Adrenal gland (tissue), 12 donors: ENCODE results near the gene SPOCK1. TPM values are rescaled to one million over a fixed set of nuclear protein-coding genes. Genes with fewer than 3 reads are reported as not detected.

Source experiments
- DNase-seq, 7 donors: peaks; one replicate each; pipeline ENCODE4 v3.0.0-alpha.2; 2019 to 2020
- H3K27ac ChIP-seq, 5 donors: fragments of 200-600 bp; sonication (generic) in 4 of 5; 1 replicate in 3 of 5; 2 replicates in 2 of 5; pipeline versions ENCODE4 v1.5.1 to v1.8.0; 2016 to 2020; ENCODE audit warnings: mild to moderate bottlenecking in 1 of 5
- H3K27me3 ChIP-seq: fragments of 200-600 bp; 2 replicates; pipeline ENCODE4 v1.8.0; 2021
- H3K36me3 ChIP-seq, 2 donors: fragments of 200-600 bp; replicated peaks in 1 of 2; 1 replicate in 1 of 2; 2 replicates in 1 of 2; pipeline versions ENCODE4 v1.5.1 to v1.8.0; 2018 to 2022
- H3K4me1 ChIP-seq, 2 donors: fragments of 200-600 bp; replicated peaks in 1 of 2; 1 replicate in 1 of 2; 2 replicates in 1 of 2; pipeline versions ENCODE4 v1.5.1 to v1.8.0; 2018 to 2021
- H3K4me3 ChIP-seq, 4 donors: fragments of 200-600 bp; sonication (generic) in 3 of 4; one replicate each; pipeline ENCODE4 v1.5.1; 2016 to 2018
- H3K9me3 ChIP-seq, 3 donors: fragments of 200-600 bp; sonication (generic) in 1 of 3; replicated peaks in 1 of 3; 1 replicate in 2 of 3; 2 replicates in 1 of 3; pipeline versions ENCODE4 v1.5.1 to v1.8.0; 2016 to 2021
- CTCF ChIP-seq, 6 experiments: fragments of 450-650 bp in 4 of 6; fragments of 200-600 bp in 2 of 6; sonication (generic) in 1 of 6; IDR thresholded peaks; 1 replicate in 5 of 6; 2 replicates in 1 of 6; pipeline versions ENCODE4 v1.5.1 to v1.8.0; 2016 to 2021; ENCODE audit warnings: antibody characterized with exemption in 6 of 6, mild to moderate bottlenecking in 2 of 6, moderate library complexity in 1 of 6
- POLR2A ChIP-seq, 2 donors: fragments of 450-650 bp; IDR thresholded peaks; one replicate each; pipeline ENCODE4 v1.6.1; 2017; ENCODE audit warnings: antibody characterized with exemption in 2 of 2, mild to moderate bottlenecking in 2 of 2, moderate library complexity in 1 of 2
- WGBS, 4 donors: extraction: QIAGEN DNeasy Blood & Tissue Kit in 2 of 4; methylation state at CpG; one replicate each; pipeline versions ENCODE4 v1.1.5 to v1.1.7; 2013 to 2017; 5-methylcytosine and 5-hydroxymethylcytosine counted together
- intact Hi-C, 2 donors: fragments of 100-400 bp; cut with DNase I; formaldehyde crosslinking; loops; one replicate each; pipeline versions ENCODE4 v1.14.1 to v1.15.0; 2022 to 2023
- polyA plus RNA-seq, 3 donors: library from polyadenylated mRNA; stranded (reverse); fragments of 200-250 nt in 2 of 3; fragments of 350-450 nt in 1 of 3; fragmentation: Illumina TruSeq in 1 of 3; extraction: RNeasy Lipid Tissue Mini Kit (QIAGEN cat#74804) in 1 of 3; gene quantifications; one replicate each; pipeline ENCODE4 v1.2.3, GENCODE V29; 2013 to 2014
- total RNA-seq, 9 donors: library from RNA; depleted of rRNA in 4 of 9; stranded (reverse); fragments of >200 nt in 4 of 9; fragments of 120-200 nt in 1 of 9; fragmentation: NEBNext Ultra II Directional in 1 of 9; extraction: Animal tissue kit (Norgen Biotek cat#: 25700) in 1 of 9; gene quantifications; one replicate each; pipeline versions ENCODE4 v1.1.0 to v1.2.4, GENCODE V29; 2013 to 2023
- donor health status: healthy with polysubstance abuse.
- donor health status: Bipolar disorder and iron deficiency.
- donor health status: DM: yes; HTN: yes; CAD: no.
- donor health status: DM: no; HTN: no; CAD: no.
- donor health status: DM: no; HTN: no; CAD: no.
- donor health status: DM: yes; HTN: yes; CAD: no.

SPOCK1 gene
- total and polyA plus RNA-seq, 12 donors = 5.4 to 102 (median 55.6) TPM

GRCh38 chr5:137400571-137400970 lies 98.6 kb downstream of the SPOCK1 start:
- intact Hi-C loops = no loop called here
- no peaks in the 10 kb centered on the region for H3K36me3 ChIP-seq
- TF ChIP-seq CTCF (IDR thresholded peaks at IDR 0.05) (no peak), POLR2A (IDR thresholded peaks at IDR 0.05) (no peak)

GRCh38 chr5:137399911-137400310 lies 99.2 kb downstream of the SPOCK1 start:
- H3K4me1 ChIP-seq = no peaks in the 10 kb centered on the region
- no peak overlapping the region for H3K4me3 ChIP-seq
- 67 to 91% (median 83%) methylated on average over 1 to 3 of the region's 3 CpGs for WGBS, 4 donors
- intact Hi-C loops = no loop called here
- no peaks in the 10 kb centered on the region for H3K36me3 ChIP-seq
- TF ChIP-seq POLR2A (IDR thresholded peaks at IDR 0.05) = no peak
- no peak overlapping the region for H3K27ac ChIP-seq
- DNase-seq = no peak
- no peaks in the 10 kb centered on the region for H3K27me3 ChIP-seq
- no peaks in the 10 kb centered on the region for H3K9me3 ChIP-seq

More at GRCh38 chr5:137400571-137400970, 98.6 kb downstream of the SPOCK1 start:
- DNase-seq = no peak
- no peaks in the 10 kb centered on the region for H3K9me3 ChIP-seq
- no peak overlapping the region for H3K27ac ChIP-seq
- H3K27me3 ChIP-seq = no peaks in the 10 kb centered on the region
- no peaks in the 10 kb centered on the region for H3K4me1 ChIP-seq
- no peak overlapping the region for H3K4me3 ChIP-seq
- WGBS, 4 donors = 87 to 97% (median 94%) methylated on average over 5 of the region's 5 CpGs

GRCh38 chr5:137398751-137399150 lies 100.4 kb downstream of the SPOCK1 start:
- intact Hi-C loops = no loop called here
- no peak for DNase-seq
- no peak overlapping the region for H3K27ac ChIP-seq
- H3K4me1 ChIP-seq = no peaks in the 10 kb centered on the region
- H3K27me3 ChIP-seq = no peaks in the 10 kb centered on the region
- no peak overlapping the region for H3K4me3 ChIP-seq
- TF ChIP-seq CTCF (IDR thresholded peaks at IDR 0.05) (no peak), POLR2A (IDR thresholded peaks at IDR 0.05) (no peak)
- no peaks in the 10 kb centered on the region for H3K36me3 ChIP-seq
- H3K9me3 ChIP-seq = no peaks in the 10 kb centered on the region
- WGBS, 4 donors = 75 to 89% (median 85%) methylated on average over 3 of the region's 3 CpGs

- Histone ChIP-seq H3K36me3 (no peaks in the 10 kb centered on the region), H3K4me3 (no peak overlapping the region), H3K4me1 (no peaks in the 10 kb centered on the region), H3K27me3 (no peaks in the 10 kb centered on the region), H3K9me3 (no peaks in the 10 kb centered on the region), H3K27ac (no peak overlapping the region)
- TF ChIP-seq POLR2A (IDR thresholded peaks at IDR 0.05) (no peak), CTCF (IDR thresholded peaks at IDR 0.05) (no peak)
- intact Hi-C loops = no loop called here
- DNase-seq = no peak
- WGBS, 4 donors = 47 to 69% (median 66%) methylated on average over 2 of the region's 2 CpGs
These were observed 101.0 kb downstream of the SPOCK1 start for GRCh38 chr5:137398154-137398553.

GRCh38 chr5:137395011-137395755 lies 103.9 kb downstream of the SPOCK1 start:
- Histone ChIP-seq H3K9me3 (no peaks in the 10 kb centered on the region), H3K27me3 (no peaks in the 10 kb centered on the region), H3K36me3 (no peaks in the 10 kb centered on the region), H3K4me3 (no peak overlapping the region), H3K27ac (no peak overlapping the region), H3K4me1 (no peaks in the 10 kb centered on the region)
- 87 to 100% (median 94%) methylated on average over 4 of the region's 4 CpGs for WGBS, 4 donors
- TF ChIP-seq CTCF (IDR thresholded peaks at IDR 0.05) (no peak), POLR2A (IDR thresholded peaks at IDR 0.05) (no peak)
- no peak for DNase-seq
- intact Hi-C loops = no loop called here
